ENCODE results near the gene SEMA6D. TPM values are rescaled to one million over a fixed set of nuclear protein-coding genes. Genes with fewer than 3 reads are reported as not detected.

SEMA6D gene
- total RNA-seq, 4 donors from 2014 or later = 15.7 to 55.7 (median 17.8) TPM

DNA sequence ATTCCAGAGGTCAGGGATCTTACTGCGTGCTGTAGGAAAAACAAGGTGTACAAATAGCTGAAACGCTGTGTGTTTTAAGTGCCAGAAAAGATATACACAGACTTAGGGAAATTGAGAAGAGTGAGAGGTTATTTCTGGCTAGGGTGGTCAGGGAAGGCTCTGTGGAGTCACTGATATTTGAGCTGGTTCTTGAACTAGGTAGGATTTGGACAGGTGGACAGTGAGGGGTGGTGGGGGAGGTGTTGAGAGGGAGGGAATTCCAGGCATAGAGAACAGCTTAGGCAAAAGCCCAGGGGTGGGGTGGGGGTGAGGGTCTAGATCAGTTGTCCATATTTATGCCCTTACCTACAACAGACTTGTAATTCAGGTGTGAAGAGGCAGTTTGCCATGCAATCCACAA, 7.0 kb downstream of the SEMA6D start:
- H3K27ac ChIP-seq = peak overlapping the region in 1 of 4 donors; percentile 0
- no peaks in the 10 kb centered on the region for H3K9me3 ChIP-seq
- no peaks in the 10 kb centered on the region for H3K27me3 ChIP-seq
- no peak for DNase-seq (ENCODE audit: low spot score in 2 of 2)
- no peak for TF ChIP-seq EP300 (IDR thresholded peaks at IDR 0.05)
- no peak for TF ChIP-seq POLR2A (IDR thresholded peaks at IDR 0.05)
- WGBS, 2 donors = 78 to 91% methylated on average over 2 of the region's 2 CpGs
- peaks cover 0 to 84% (median 13%) of the 10 kb centered on the region in 4 donors for H3K4me1 ChIP-seq
- no peak overlapping the region for H3K4me3 ChIP-seq
- H3K36me3 ChIP-seq = no peaks in the 10 kb centered on the region

DNA sequence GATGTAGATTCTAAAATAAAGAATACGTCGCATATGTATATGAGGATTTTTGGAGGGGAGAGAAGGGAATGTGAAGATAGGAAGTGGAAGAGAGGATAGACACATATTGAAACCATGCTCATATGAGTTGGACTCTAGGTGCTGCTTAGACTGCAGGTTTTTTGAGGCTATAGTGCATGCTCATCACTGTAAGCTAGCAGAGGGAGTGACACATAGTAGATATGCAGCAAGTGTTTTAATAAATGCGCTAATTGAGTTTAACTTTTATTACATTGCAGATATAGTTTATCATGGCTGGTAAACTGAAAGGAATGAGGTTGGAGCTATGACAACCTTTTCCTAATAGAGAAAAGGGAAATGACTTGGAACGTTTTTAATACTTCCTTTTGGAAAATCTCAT, 7.7 kb downstream of the SEMA6D start:
- DNase-seq (ENCODE audit: low spot score in 2 of 2) = no peak
- H3K36me3 ChIP-seq = no peaks in the 10 kb centered on the region
- H3K4me1 ChIP-seq = peaks cover 0 to 77% (median 13%) of the 10 kb centered on the region in 4 donors
- 70 to 75% methylated on average over 4 of the region's 4 CpGs for WGBS, 2 donors
- H3K27ac ChIP-seq = no peak overlapping the region
- no peaks in the 10 kb centered on the region for H3K27me3 ChIP-seq
- H3K9me3 ChIP-seq = no peaks in the 10 kb centered on the region
- no peak overlapping the region for H3K4me3 ChIP-seq
- no peak for TF ChIP-seq EP300 (IDR thresholded peaks at IDR 0.05)
- TF ChIP-seq POLR2A (IDR thresholded peaks at IDR 0.05) = no peak
- TF ChIP-seq, protein P1, sequence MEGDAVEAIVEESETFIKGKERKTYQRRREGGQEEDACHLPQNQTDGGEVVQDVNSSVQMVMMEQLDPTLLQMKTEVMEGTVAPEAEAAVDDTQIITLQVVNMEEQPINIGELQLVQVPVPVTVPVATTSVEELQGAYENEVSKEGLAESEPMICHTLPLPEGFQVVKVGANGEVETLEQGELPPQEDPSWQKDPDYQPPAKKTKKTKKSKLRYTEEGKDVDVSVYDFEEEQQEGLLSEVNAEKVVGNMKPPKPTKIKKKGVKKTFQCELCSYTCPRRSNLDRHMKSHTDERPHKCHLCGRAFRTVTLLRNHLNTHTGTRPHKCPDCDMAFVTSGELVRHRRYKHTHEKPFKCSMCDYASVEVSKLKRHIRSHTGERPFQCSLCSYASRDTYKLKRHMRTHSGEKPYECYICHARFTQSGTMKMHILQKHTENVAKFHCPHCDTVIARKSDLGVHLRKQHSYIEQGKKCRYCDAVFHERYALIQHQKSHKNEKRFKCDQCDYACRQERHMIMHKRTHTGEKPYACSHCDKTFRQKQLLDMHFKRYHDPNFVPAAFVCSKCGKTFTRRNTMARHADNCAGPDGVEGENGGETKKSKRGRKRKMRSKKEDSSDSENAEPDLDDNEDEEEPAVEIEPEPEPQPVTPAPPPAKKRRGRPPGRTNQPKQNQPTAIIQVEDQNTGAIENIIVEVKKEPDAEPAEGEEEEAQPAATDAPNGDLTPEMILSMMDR (IDR thresholded peaks at IDR 0.05) = no peak

DNA sequence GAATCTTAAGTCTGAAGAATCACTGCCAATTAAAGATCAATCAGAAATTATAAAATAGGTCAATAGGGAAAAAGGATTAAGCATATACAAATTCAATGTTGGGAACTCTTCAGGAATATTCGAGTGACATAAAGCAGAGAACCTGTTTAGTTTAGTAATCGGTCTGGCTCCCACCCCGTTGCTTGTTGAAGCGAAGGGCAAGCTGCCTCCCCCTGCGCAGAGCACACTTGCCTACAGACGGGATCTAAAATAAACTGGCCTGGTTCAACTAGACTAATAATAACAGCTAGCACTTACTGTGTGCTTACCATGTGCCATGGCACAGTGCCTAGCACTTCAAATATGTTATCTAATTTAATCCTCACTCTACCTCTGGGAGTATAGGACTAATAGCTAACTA, 8.6 kb downstream of the SEMA6D start:
- Histone ChIP-seq H3K4me1 (peaks cover 0 to 72% (median 13%) of the 10 kb centered on the region in 4 donors), H3K36me3 (no peaks in the 10 kb centered on the region), H3K9me3 (no peaks in the 10 kb centered on the region), H3K27me3 (no peaks in the 10 kb centered on the region), H3K4me3 (no peak overlapping the region), H3K27ac (peak overlapping the region in 2 of 4 donors; percentile 17 to 22)
- DNase-seq (ENCODE audit: low spot score in 2 of 2) = no peak
- 52 to 57% methylated on average over 6 of the region's 6 CpGs for WGBS, 2 donors
- TF ChIP-seq EP300 (IDR thresholded peaks at IDR 0.05) (no peak), POLR2A (IDR thresholded peaks at IDR 0.05) (no peak)
- TF ChIP-seq, protein P1 (IDR thresholded peaks at IDR 0.05) = no peak

DNA sequence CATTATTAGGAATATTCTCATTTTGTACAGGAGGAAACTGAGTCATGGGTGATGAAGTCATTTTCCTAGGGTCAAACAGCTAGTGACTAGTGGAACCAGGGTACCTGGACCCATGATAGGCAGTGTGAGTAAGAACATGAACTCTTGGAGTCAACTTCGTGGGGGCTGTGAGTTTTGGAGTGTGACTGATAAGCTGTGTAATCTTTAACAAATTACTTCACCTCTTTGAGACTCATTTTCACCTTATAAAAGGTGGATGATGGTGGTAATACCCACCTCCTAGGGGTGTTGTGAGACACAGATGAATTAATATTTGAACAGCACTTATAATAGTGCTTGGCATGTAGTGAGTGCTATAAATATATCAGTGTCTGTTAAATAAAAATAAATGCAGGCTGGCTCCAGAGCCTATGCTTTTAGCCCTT, 9.1 kb downstream of the SEMA6D start:
- H3K4me1 ChIP-seq = peaks cover 0 to 72% (median 13%) of the 10 kb centered on the region in 4 donors
- TF ChIP-seq EP300 (IDR thresholded peaks at IDR 0.05) = no peak
- TF ChIP-seq, protein P1 (IDR thresholded peaks at IDR 0.05) = no peak
- no peak for TF ChIP-seq POLR2A (IDR thresholded peaks at IDR 0.05)
- H3K27ac ChIP-seq = peak overlapping the region in 2 of 4 donors; percentile 17 to 22
- H3K36me3 ChIP-seq = no peaks in the 10 kb centered on the region
- no peak overlapping the region for H3K4me3 ChIP-seq
- WGBS, 2 donors = 48 to 72% methylated on average over 1 of the region's 1 CpG
- H3K9me3 ChIP-seq = no peaks in the 10 kb centered on the region
- no peaks in the 10 kb centered on the region for H3K27me3 ChIP-seq
- no peak for DNase-seq (ENCODE audit: low spot score in 2 of 2)

- H3K36me3 ChIP-seq = no peaks in the 10 kb centered on the region
- no peaks in the 10 kb centered on the region for H3K9me3 ChIP-seq
- H3K27ac ChIP-seq = peak overlapping the region in 2 of 4 donors; percentile 1 to 17
- peaks cover 0 to 66% (median 13%) of the 10 kb centered on the region in 4 donors for H3K4me1 ChIP-seq
- no peak for DNase-seq (ENCODE audit: low spot score in 2 of 2)
- no peaks in the 10 kb centered on the region for H3K27me3 ChIP-seq
- TF ChIP-seq POLR2A (IDR thresholded peaks at IDR 0.05) = no peak
- TF ChIP-seq, protein P1 (IDR thresholded peaks at IDR 0.05) = no peak
- TF ChIP-seq EP300 (IDR thresholded peaks at IDR 0.05) = no peak
- no peak overlapping the region for H3K4me3 ChIP-seq
- WGBS, 2 donors = 54 to 77% methylated on average over 4 of the region's 4 CpGs
Measured at GRCh38 chr15:47727137-47727536, 9.8 kb downstream of the SEMA6D start.

DNA sequence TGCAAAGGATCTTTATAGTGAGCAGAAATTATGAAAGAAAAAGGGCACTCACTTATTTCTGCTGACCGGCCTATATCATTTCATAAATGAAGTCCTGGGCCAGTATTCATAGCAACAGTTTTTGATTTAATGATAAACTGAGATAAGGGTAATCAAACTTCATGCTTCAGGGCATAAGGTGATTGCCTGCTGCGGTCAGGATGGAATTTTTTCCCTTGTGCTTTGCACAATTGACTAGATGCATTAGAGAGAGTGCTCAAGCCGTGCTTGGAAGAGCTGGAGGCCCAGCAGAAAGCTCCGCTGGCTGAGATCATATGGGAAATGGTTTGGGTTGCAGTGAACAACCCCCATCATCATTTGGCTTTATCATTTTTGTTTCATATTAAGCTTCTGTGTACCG, 10.4 kb downstream of the SEMA6D start:
- WGBS, 2 donors = 58 to 66% methylated on average over 5 of the region's 5 CpGs
- Histone ChIP-seq H3K4me3 (no peak overlapping the region), H3K36me3 (no peaks in the 10 kb centered on the region), H3K4me1 (peaks cover 0 to 64% (median 13%) of the 10 kb centered on the region in 4 donors), H3K27me3 (no peaks in the 10 kb centered on the region), H3K27ac (no peak overlapping the region), H3K9me3 (no peaks in the 10 kb centered on the region)
- DNase-seq (ENCODE audit: low spot score in 2 of 2) = no peak
- TF ChIP-seq, protein P1 (IDR thresholded peaks at IDR 0.05) = no peak
